ENCODE measurements around the gene TNFSF11.

The TNFSF11 gene

DNA sequence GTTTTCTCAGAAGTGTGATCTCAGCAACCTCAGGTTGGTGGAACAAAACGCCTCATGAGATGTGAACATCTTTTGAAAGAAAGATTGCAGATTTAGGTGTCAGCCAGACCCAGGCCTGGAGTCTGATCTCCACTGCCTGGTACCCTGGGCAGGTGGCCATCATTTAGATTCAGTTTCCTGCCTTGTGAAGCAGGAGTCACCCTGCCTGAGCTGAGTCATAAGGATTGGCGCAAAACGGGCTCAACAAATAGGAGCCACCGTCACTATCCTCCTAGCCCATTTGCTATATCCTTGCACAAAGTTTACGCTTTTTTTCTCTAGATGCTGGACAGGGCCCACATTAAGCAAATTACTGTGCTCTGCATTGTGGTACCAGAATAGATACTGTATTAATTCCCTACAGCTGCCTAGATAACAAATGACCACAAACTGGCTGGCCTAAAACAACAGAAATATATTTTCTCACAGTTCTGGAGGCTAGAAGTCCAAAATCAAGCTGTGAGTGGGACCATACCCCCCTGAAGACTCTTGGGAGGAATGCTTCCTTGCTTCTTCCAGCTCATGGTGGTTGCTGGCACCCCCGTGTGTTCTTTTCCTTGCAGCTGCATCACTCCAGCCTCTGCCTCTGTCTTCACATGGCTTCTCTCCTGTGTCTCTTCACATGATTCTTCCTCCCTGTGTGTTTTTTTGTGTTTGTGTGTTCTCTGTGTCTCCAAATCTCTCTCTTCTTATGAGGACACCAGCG lies 38.2 kb downstream of the TNFSF11 start:
- no peak for DNase-seq

DNA sequence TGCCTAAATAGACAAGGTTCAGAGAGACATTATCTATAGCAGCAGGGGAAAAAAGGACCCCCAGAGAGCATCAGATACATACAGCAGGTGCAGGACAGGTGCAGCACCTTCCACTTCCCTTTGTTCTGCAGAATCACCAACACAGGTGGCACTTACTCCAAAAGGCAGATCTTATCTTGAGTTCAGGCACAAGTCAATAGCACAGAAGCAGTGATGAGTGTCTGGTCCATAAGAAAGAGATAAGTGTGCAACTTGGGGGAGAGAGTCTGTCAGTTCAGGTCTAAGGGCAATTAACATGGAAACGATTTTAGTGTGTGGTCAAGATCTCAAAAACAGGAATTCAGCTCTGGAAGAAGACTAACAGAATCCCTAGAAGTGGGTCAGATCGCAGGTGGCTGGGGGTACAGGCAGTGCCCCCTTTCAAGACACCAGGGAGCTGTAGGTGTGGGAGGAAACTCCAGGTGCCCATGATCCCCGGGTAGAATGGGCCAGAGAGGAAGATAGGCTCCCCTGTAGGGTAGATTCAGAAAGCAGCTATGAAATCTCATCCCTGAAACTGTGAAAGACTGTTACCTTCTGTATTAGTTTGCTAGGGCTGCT lies 40.6 kb downstream of the TNFSF11 start:
- no peak for DNase-seq

DNA sequence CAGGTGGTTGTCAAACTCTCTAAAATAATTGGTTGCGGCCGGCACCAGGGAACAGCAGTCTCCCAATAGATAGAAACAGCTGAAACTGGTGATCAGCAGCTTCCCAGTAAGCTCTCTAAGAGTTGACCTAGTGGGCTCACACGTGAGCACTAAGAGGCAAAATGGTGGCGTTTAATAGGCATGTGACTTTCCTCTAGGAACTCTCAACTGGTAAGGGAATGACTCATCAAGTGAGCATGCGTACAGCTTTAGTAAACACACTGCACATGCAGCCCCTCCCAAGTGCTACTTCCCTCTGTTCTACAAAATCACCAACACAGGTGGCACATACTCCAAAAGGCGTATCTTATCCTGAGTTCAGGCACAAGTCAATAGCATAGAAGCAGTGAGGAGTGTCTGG lies 41.7 kb downstream of the TNFSF11 start:
- DNase-seq: no peak

DNA sequence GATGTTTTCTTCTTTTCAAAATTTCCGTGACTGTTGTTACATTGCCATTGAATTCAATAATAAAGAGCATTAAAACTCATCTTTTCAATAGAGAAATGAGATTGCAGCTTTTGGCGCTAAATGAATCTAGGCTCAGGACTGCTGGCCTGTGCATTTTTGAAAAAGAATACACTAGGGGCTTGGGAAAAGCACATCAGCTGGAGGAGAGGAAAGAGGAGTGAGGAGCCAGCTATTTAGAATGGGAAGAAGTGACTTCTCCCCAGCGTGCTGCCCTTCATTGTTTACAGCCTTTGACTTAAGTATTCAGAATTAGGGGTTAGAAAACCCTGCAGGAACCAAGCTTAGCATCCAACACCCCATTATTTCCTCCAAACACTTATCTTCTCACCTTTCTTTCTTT lies 43.3 kb downstream of the TNFSF11 start:
- DNase-seq: no peak

DNA sequence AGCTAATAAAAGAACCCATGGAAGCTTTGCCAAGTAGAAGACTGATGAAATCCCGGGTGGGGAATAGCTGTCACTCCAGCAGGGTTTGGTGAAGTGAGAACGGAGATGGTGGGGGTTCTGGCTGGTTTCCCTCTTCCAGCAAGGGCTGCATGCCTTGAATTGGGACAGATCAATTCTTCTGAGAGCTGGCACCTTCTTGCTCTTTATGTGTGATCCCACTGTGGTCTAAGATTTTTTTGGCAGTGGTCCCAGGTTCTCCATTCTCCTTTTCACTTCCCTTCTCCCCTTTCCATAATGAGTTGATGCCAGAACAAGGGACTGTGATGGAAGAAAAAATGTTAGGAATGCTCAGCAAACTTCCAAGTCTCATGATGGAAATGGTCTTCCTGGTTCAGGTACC lies 50.0 kb downstream of the TNFSF11 start:
- DNase-seq: no peak

DNA sequence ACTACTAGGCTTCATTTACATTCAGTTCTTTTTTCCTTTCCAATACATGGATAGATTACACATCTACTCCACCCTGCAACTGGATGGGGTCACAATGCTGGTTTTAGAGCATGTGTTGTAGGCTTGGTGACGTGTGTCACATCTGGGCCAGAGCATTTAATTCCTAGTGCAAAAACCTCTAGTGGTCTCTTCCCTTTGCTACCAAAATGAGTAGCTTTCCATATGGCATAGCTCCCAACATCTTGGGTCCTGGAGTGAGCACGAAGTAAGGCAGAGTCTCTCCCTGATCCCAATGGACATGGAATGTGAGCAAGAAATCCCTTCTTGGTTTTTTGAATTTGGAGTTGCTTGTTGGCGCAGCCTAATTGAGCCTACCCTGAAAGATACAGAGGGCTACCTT lies 51.7 kb downstream of the TNFSF11 start:
- DNase-seq: no peak

DNA sequence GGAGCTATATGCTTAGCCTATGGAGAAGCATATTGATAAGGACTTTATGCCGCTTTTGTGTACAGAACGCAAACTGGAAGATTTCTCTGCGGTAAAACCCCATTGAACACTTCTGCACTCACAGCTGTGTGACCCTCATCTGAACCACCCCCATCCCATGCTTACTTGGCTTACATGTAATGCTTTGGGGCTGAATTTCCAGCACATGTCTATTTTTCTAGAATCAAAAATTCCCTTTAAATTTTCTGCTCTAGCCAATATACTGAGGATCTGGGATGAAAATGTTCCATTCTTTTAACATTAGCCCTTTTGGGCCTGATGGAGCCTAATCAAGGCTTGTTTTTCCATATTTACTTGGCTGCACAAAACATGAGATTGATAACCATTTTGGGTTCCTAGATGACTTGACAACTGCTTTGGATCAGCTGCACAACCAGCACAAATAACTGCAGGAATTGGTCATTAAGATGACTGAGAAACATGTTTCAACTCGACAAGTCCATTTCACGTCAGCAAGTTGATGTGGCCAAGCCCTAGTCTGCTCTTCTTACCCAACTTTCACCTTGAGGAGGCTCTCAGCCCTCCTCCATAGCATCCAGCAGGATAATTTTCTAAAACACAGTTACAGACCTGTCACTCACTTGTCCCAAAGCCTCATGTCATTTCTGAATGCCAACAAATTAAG lies 52.4 kb downstream of the TNFSF11 start:
- no peak for DNase-seq

DNA sequence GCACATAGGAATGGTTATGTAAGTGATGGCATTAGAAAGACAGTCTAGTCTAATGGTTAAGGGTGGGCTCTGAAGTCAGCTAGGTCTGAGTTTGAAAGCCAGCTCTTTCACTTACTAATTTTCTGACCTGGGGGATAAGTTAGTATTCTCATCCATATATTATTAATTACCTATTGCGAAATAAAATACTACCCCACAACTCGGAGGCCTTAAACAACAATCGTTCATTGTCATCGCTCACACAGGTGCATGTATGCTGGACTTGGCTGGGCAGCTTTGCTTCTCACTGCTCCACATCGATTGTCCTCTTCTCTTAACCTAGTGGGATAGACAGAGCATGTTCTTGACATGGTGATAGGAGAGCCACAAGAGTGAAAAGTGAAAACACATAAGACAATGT lies 54.7 kb downstream of the TNFSF11 start:
- DNase-seq: no peak

DNA sequence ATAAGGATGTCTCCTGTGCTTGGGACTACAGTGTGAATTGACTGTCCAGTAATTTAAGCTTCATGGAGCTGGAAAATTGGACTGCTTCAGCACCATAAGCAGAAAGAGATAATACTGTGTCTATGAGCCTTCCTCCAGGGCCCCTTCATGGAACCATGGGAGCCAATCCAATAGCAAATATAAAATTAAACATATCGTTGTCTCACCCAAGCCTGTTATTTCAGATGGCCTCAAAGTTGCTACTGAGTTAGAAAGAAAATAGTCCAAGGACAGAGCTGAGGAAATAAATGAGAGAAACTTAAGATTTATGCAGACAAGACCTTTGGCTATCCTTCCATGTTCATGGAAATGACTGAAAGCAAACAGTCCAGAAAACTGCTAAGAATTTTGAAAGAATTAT lies 57.2 kb downstream of the TNFSF11 start:
- no peak for DNase-seq

DNA sequence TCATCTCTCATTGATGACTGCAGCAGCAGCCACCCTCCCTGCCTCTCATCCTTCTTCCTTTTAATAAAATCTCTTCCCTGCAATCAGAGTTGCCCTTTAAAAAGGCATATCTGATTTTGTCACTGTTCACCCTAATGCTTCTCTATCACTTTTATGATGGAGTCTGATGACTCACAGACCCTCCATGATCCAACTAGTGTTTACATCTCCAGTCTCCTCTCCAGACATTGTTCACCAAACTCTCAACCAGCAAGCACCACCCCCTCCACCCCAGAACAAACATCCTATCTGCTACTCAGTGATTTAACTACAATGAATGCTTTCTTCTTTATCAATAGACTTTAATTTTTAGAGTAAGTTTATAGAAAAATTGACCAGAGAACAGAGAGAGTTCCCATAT lies 59.5 kb downstream of the TNFSF11 start:
- DNase-seq: no peak

DNA sequence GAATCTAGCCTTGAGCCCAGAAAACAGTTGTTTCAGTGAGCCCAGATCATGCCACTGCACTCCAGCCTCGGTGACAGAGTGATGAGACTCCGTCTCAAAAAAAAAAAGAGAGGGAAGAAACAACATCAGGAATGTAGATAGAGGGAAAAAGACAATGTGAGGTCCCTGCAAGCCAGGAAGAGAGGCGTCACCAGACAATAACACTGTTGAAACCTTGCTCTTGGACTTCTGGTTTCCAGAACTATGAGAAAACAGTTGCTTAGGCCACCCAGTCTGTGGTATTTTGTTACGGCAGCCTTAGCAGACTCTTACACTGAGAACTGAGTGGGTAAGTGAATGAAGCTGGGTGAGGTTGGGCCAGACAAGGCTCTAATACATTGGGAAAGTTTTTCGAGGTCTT lies 64.1 kb downstream of the TNFSF11 start:
- DNase-seq: no peak

DNA sequence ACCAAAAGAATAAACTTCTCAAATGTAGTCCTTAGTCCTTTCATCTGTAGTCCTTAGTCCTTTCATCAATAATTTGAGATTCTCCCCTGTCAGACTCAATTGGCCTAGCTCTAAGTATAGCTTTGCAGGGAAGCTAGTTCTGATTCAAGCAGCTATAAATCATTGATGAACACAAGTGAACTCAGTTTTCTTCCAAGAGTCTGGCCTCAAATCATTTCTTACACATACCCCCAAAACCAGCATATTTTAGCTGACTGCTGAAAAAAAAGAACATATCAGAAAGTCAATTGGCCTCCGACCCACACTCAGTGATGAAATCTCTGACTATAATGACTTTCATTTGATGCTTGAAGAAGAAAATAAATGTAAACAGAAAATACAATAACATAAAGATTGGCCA lies 64.9 kb downstream of the TNFSF11 start:
- no peak for DNase-seq

DNA sequence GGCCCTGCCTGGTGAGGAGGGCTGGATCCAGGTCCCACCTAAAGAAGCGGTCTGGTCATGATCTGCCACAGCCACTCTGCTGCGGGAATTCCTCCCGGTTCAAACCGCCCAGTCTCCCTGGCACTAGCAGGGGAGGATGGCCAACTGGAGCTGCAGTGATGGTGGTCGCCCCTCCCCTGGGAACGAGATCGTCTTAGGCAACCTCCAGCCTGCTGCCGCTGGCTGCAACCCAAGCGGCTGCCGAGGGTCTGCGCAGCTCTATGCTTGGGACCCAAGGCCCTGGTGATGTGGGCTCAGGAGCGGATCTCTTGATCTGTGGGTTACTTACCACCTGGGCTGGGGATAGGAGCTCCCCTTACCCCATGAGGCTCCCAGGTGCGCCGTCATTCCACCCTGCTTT lies 69.1 kb downstream of the TNFSF11 start:
- no peak for DNase-seq

DNA sequence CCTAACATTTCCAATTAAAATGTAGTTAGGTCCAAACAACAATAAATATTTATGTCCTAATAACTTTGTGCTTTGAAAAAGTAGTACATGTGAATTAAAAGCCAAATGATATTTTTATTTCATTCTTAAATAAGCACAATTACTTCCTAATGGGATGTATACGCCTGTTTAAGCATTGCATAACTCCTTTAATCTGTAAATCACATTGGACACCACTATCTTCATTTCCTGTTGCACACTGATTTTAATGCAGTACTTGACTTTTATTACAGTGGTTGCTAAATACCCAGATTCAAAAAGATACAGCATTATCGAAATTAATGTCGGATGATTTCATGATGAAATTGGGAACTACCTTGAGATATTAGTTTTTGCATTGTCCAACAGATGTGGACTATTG lies 70.9 kb downstream of the TNFSF11 start:
- DNase-seq: no peak

DNA sequence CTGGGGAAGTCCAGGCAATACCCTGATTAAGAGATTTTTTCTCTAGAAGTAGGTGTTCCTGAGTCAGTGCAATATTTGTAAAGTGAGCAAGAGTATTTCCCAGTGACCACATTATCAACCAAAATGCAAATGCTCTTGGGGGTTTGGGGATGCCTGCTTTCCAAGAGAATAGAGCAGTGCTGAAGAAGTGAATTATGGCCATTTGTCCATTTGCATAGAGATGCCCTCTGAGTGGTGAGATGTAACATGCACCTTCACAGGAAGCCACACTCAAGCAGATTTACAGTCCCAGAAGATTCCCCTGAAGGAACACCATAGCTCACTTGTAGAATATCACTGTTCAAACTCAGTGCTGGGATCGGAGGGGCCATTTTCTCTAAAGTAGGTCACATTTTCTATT lies 71.8 kb downstream of the TNFSF11 start:
- DNase-seq: no peak

DNA sequence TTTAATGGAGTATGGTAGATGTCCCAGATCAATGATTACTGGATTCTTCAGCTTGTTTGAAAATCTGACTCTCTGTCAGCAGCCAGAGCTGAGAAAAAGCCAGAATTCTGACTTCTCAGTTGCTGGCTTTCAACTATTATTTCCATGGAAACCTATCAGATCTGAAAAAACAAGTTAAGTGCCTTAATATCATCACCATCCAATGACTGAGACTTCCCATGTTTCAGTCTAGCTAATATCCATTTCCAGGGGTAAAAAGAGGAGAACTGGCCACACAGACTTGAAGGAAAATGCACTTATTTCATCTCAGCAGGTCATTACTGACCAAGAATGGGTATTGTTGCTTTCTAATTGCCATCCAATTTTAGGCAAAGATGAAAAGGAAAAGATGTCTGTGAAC lies 75.2 kb downstream of the TNFSF11 start:
- no peak for DNase-seq

DNA sequence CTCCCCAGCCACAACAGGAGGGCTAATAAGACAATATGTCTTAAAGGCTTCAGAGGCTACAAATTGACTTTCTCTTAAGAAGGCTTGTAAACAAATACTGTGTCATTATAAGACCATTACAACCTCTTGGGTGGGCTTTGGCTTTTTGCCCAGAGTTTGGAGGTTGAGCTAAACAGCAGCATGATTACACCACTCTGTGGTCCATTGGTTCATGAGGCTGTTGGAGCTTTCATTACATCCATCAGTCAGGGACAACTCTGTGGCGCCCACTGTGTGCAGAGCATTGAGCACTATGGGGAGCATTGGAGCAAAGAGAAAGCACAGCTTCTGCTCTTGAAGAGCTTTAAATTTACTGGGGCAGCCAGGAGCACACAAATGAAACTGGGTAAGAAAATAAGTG lies 75.9 kb downstream of the TNFSF11 start:
- no peak for DNase-seq

DNA sequence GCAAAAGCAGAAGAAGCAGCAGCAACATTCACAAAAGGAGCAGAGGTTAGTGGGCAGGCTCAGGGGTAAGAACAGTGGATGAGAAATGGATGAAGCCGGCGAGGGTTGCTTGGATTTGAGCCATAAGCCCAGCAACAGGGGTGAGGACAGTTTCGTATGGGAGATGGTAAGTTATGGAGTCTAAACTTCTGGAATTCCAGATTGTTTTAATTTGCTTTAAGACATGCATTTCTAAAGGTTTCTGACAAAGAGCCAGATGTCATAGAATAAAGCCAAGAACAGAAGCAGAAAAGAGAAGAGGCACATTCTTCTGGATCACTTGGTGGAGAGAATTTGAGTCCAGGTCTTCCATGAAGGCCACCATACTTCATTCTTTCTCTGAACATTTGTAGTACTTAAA lies 76.6 kb downstream of the TNFSF11 start:
- DNase-seq: no peak

DNA sequence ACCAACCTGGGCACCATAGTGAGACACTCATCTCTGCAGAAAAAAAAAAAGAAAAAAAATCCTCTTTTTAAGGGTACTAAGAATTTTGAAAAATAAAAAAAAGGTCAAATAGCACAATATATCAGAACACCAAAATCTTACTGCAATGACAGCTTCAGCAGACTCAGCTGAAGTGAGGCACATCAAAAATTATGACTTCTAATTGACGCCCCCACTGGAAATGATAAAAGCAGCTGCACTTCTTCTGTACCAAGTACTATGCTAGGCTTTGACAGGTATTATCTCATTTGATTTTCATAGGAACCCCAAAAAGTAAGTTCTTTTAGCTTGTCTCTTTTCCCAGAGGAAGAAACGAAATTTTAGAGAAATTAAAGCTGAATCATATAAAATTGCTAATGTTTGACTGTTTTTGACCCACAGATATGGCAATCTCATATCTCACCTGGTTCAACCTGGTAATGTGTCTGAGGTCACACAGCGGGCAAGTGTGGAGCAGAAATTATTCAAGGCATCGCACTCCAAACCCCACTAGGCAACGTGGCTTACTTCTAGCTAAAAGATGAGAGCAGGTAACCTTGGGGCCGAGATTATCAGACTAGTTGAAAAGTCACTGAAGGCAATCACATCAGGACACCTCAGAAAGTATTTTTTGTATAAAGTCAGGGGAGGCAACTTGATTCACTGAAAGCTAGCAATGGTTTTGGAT lies 78.1 kb downstream of the TNFSF11 start:
- DNase-seq: no peak

DNA sequence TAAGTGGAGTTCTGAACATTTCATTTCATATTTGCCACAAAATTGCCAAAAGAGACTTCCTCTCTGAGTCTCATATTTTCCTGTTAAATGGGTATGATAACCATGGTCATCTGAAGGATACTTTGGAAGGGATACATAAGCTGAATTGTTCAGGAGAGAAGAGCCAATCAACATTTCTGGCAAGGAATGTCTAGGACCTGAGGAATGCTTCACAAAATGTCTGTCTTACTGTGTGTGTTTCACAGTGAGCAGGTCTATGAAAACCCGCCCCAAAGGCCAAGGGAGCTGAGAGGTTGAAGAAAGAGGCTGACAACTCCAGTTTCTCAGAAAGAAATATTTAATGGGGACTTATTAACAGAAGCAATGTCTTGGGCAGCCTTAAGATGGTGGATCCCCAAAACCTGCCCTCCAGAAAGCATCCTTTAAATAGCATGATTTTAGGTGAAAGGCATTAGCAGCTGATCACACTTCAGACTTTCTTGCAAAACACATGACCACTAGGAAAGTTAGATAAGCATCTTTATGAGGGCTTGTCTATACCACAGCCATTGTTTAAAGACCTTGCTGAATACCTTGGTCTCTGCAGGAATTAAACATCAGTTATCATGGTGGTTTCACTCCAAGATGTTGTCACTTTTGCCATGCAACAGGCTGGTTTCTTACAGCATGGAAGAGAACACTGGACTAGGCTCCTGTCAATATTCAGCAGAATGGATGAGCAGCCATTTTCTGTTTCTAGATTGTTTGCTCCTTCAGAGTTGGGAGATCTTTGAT lies 78.9 kb downstream of the TNFSF11 start:
- DNase-seq: no peak

DNA sequence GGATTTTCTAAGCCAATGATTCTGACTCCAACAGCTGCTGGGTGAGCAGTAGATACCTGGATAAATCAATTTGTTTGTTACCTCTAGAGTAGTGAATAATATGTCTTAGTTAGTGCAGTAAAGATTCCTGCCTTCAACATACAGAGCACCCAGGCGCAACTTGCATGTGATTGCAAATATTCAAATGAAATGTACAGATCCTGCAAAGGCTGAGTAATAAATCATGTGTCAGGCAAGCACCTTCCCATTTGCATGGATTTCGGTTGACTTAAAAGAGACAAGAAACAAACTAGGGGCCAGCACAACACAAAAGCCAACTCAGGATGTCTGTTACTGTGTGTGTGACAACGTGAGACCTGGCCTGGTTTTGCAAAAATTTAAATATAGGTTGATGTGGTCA lies 79.7 kb downstream of the TNFSF11 start:
- DNase-seq: no peak

DNA sequence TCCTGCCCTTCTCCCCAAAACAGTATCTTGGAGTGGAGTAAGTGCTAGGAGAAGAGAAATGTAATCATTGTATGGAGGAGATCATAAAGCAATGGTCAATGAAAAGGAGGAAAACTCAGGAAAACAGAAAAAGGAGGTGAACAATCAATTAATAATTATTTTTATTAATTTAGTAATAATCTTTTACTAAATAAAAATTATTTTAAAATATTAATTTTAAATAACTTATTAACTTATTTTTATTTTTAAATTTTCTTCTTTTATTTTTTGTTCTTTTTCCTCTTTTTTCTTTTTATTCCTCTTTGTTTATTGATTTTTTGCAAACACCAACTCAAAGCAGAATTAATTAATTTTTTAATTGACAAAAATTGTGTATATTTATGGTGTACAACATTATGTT lies 80.3 kb downstream of the TNFSF11 start:
- DNase-seq: no peak

DNA sequence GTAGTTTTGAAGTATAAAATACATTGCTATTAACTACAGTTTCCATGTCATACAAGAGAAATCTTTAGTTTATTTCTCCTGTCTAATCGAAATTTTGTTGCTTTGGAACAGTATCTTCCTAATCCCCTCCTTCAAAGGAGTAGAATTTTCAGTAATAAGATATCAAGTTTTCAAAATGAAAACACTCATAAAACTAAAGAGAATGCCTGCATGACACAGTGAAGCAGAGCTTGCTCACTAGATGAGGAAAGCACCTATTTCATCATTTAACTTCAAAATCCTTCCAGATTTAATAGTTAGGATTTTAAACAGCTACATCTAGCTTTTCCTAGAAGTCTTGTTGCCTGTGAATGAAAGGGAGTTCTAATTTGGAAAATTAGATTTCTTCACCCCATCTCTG lies 80.8 kb downstream of the TNFSF11 start:
- no peak for DNase-seq

Measured in suppressor macrophage treated with lipopolysaccharide for 4 hours (primary cell).